ENCODE data around the gene NAP1L4.

GRCh38 chr11:3006505-3007260 lies 14.6 kb upstream of the NAP1L4 start:
- TF ChIP-seq POLR2AphosphoS5 (IDR thresholded peaks at IDR 0.05) (no peak), RAD21 (conservative IDR thresholded peaks at IDR 0.05) (no peak), CTCF (IDR thresholded peaks at IDR 0.05; ENCODE audit: poor library complexity, severe bottlenecking) (no peak), EZH2 (IDR thresholded peaks at IDR 0.05; ENCODE audit: borderline replicate concordance, insufficient read depth, low read length, poor library complexity, severe bottlenecking) (no peak), EP300 (conservative IDR thresholded peaks at IDR 0.05; ENCODE audit: poor library complexity, severe bottlenecking) (no peak), REST (IDR thresholded peaks at IDR 0.05; ENCODE audit: borderline replicate concordance) (no peak), MXI1 (conservative IDR thresholded peaks at IDR 0.05; ENCODE audit: poor library complexity, severe bottlenecking) (no peak), TAF1 (IDR thresholded peaks at IDR 0.05; ENCODE audit: low read depth) (no peak)

Measured in neural cell (in vitro differentiated cells).